Breast epithelium (tissue), 3 donors: ENCODE data around the gene BDNF.

ENCODE experiments used
- CTCF ChIP-seq, 3 donors: fragments of 450-650 bp; IDR thresholded peaks; one replicate each; pipeline ENCODE4 v1.5.1; 2016 to 2017; ENCODE audit warnings: antibody characterized with exemption in 3 of 3, mild to moderate bottlenecking in 3 of 3, moderate library complexity in 3 of 3
- POLR2A ChIP-seq: fragments of 450-650 bp; IDR thresholded peaks from one replicate; pipeline ENCODE4 v1.6.1; 2016; ENCODE audit warnings: antibody characterized with exemption, mild to moderate bottlenecking, moderate library complexity
- POLR2AphosphoS5 ChIP-seq, 3 donors: sonication (generic); formaldehyde crosslinking; IDR thresholded peaks; one replicate each; pipeline ENCODE4 v1.6.1; 2017; ENCODE audit warnings: antibody characterized with exemption in 3 of 3

DNA sequence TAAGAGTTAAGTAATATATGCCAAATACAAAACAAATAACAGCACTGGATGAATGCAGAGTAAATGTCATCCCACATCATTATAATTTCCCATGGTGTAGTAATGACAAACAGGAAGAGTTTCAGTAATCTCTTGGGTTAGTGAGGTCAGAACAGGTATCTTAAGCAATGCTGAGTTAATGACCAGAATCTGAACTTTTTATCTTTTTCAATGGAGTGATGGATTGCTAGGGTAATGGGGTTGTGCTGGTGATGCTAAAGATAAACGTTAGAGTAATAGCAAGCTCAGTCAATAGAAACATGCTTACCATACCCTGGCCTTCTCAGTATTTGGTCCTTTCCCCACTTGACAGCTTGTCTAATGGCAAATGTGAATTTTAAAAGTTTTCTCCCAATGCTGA is 11.5 kb upstream of the BDNF start:
- no peak for TF ChIP-seq CTCF (IDR thresholded peaks at IDR 0.05)
- TF ChIP-seq POLR2A = no peak
- no peak for TF ChIP-seq POLR2AphosphoS5 (IDR thresholded peaks at IDR 0.05)
